NCI-H510A (cell line): ENCODE data around the gene HOATZ.
A peak's percentile ranks its signal among the peaks of the same experiment; 100 is the strongest.

ENCODE experiments used
- DNase-seq: peaks from one replicate; lab custom pipeline; 2025; lab: John Stamatoyannopoulos, UW

The HOATZ gene

GRCh38 chr11:111522426-111522825, 7.8 kb downstream of the HOATZ start:
- no peak for DNase-seq

- DNase-seq, result no peak
These were observed 8.8 kb downstream of the HOATZ start for GRCh38 chr11:111523343-111523742.

- no peak for DNase-seq
These were observed 9.5 kb downstream of the HOATZ start for GRCh38 chr11:111524056-111524455.

- no peak for DNase-seq
These were observed 10.9 kb downstream of the HOATZ start for GRCh38 chr11:111525456-111525855.

- DNase-seq, result no peak
These were observed 11.9 kb downstream of the HOATZ start for GRCh38 chr11:111526501-111526900.

GRCh38 chr11:111527279-111527678, 12.7 kb downstream of the HOATZ start:
- no peak for DNase-seq

- DNase-seq, result no peak
These were observed 14.0 kb downstream of the HOATZ start for GRCh38 chr11:111528557-111528956.

- no peak for DNase-seq
These were observed 15.5 kb downstream of the HOATZ start for GRCh38 chr11:111530091-111530490.

GRCh38 chr11:111531136-111531535, 16.6 kb downstream of the HOATZ start:
- no peak for DNase-seq

- DNase-seq, result no peak
These were observed 17.2 kb downstream of the HOATZ start for GRCh38 chr11:111531687-111532364.

- no peak for DNase-seq
These were observed 17.8 kb downstream of the HOATZ start for GRCh38 chr11:111532365-111532709.

GRCh38 chr11:111535281-111535680, 20.7 kb downstream of the HOATZ start:
- no peak for DNase-seq

GRCh38 chr11:111537336-111537860, 22.8 kb downstream of the HOATZ start:
- no peak for DNase-seq

- DNase-seq, result no peak
These were observed 24.0 kb downstream of the HOATZ start for GRCh38 chr11:111538407-111539114.

GRCh38 chr11:111539426-111540113, 25.0 kb downstream of the HOATZ start:
- DNase-seq, result no peak

- DNase-seq, result peak; percentile 53
These were observed 25.7 kb downstream of the HOATZ start, which contains the start of gene LAYN for GRCh38 chr11:111540114-111540936. LAYN (plus strand) TSS chr11:111540720; CDS start chr11:111540844, 124 bp downstream.

GRCh38 chr11:111540937-111541253, 26.3 kb downstream of the HOATZ start:
- no peak for DNase-seq

- DNase-seq, result no peak
These were observed 26.9 kb downstream of the HOATZ start for GRCh38 chr11:111541254-111542061.

GRCh38 chr11:111542606-111543275, 28.2 kb downstream of the HOATZ start:
- DNase-seq, result no peak

- DNase-seq, result no peak
These were observed 33.9 kb downstream of the HOATZ start for GRCh38 chr11:111548525-111548924.
